Activated CD4-positive, alpha-beta memory T cell treated with anti-CD3 and anti-CD28 coated beads, Interleukin-2, amount 10 ng/mL, durations not matched to agents 7 days and 5 days (primary cell): ENCODE measurements around the gene STAMBPL1. TPM values are rescaled to one million over a fixed set of nuclear protein-coding genes. Genes with fewer than 3 reads are reported as not detected.

Source experiments
- CTCF ChIA-PET: fragments of 350-600 bp; sonication (Branson Sonifier 250); formaldehyde crosslinking; loops from one replicate; lab custom pipeline; 2021; ENCODE audit warnings: antibody characterized with exemption, inconsistent platforms; lab: Charles Lee
- POLR2A ChIA-PET: fragments of 350-600 bp; sonication (Branson Sonifier 250); formaldehyde crosslinking; loops from one replicate; lab custom pipeline; 2021; ENCODE audit warnings: antibody characterized with exemption; lab: Charles Lee
- DNase-seq: peaks from one replicate; pipeline ENCODE4 v3.0.0-alpha.2; 2020
- H3K27ac Mint-ChIP-seq: one replicate; pipeline ENCODE4 v1.8.0; 2021; ENCODE audit warnings: mild to moderate bottlenecking, mixed read lengths
- H3K27me3 Mint-ChIP-seq: one replicate; pipeline ENCODE4 v1.8.0; 2021; ENCODE audit warnings: mixed read lengths
- H3K36me3 Mint-ChIP-seq: one replicate; pipeline ENCODE4 v1.8.0; 2021; ENCODE audit warnings: low read depth, mixed read lengths
- H3K4me1 Mint-ChIP-seq: one replicate; pipeline ENCODE4 v1.8.0; 2021; ENCODE audit warnings: mixed read lengths
- H3K4me3 Mint-ChIP-seq: one replicate; pipeline ENCODE4 v1.8.0; 2021; ENCODE audit warnings: mild to moderate bottlenecking, mixed read lengths
- H3K9me3 Mint-ChIP-seq: one replicate; pipeline ENCODE4 v1.8.0; 2021; ENCODE audit warnings: mixed read lengths
- total RNA-seq, 2 experiments: library from RNA; stranded (reverse); gene quantifications; one replicate each; pipeline ENCODE4 v1.2.3, GENCODE V29; 2021

The STAMBPL1 gene
- total RNA-seq, 2 experiments from 2014 or later = 43.2 to 48.5 TPM

DNA sequence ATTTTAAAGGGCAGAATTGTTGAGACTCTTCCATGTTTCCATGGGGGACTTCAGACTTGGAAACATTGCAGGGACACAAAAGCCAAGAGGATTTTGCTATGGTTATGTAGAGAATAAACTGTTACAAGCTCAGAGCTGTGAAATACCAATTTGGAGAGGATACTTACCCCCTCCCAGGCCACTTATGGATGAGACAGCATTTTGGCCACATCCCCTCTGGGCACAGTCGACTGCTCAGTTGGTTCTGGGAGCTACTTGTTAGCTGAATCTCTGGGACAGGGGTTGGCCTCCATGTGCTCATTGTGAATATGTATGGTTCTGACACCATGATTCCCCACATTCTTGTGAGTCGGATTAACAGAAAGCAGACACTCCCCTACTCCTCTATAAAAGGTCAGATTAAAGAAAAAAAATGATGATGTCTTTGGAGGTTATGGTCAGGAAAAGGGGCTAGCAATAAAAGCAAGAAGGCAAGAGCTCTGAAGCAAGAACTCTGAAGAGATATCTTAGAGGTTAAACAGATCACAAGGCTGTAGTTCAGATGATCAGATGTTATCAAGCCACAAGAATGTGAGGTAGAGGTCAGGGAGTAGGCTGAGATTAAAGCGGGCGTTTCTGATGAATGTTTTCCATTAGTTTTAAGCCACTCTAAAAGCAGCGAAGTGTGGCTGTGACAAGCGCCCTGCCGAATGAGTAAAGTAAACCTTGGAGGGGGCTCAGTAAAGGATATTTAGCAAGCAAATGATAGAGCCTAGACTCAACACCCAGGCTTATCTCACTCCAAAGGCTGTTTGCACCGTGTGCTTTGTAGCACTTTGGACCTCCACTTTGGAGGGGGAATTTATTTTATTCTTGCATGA lies 17.2 kb downstream of the STAMBPL1 start:
- Mint-ChIP-seq H3K4me1 (peaks cover 62% of the 10 kb centered on the region), H3K36me3 (peaks cover 52% of the 10 kb centered on the region), H3K27me3 (no peaks in the 10 kb centered on the region), H3K9me3 (no peaks in the 10 kb centered on the region), H3K27ac (peak overlapping the region; percentile 1), H3K4me3 (no peak overlapping the region)
- ChIA-PET CTCF (interaction anchor here (6.2 kb wide), 1 partner anchor 62 kb away, joined by 40 read pairs; no protein-coding TSS in a partner anchor), POLR2A (no interaction called here)
- DNase-seq = no peak

GRCh38 chr10:88898727-88899126 lies 18.7 kb downstream of the STAMBPL1 start:
- ChIA-PET CTCF (interaction anchor here (1.2 to 6.2 kb wide), 3 partner anchors 13 to 63 kb away, joined by 3 to 40 read pairs (median 32); no protein-coding TSS in a partner anchor), POLR2A (interaction anchor here (0.5 to 4.1 kb wide), 3 partner anchors 15 to 94 kb away, joined by 3 to 27 read pairs (median 4); partner anchors contain the start of gene STAMBPL1)
- DNase-seq = no peak
- Mint-ChIP-seq H3K9me3 (no peaks in the 10 kb centered on the region), H3K27ac (no peak overlapping the region), H3K4me1 (peaks cover 60% of the 10 kb centered on the region), H3K4me3 (no peak overlapping the region), H3K36me3 (peaks cover 61% of the 10 kb centered on the region), H3K27me3 (no peaks in the 10 kb centered on the region)

DNA sequence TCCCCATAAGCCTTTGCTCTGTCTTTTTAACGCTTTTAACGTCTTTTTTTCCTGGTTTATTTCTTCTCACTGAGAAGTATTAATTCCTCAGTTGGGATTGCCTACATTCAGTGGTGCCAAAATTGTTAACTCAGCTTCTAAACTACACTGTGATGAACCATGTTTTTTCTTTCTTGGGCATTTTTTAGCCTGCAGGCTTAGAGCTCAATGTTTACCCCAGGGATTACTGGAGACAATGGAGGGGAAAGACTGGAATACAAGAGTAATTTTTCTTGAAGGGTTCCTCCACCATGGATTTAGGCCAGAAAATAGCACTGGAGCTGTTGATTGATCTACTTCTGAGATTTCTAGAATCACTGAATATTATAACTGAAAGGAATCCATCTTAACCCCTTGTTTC lies 19.8 kb downstream of the STAMBPL1 start:
- Mint-ChIP-seq H3K27me3 (no peaks in the 10 kb centered on the region), H3K36me3 (peaks cover 62% of the 10 kb centered on the region), H3K9me3 (no peaks in the 10 kb centered on the region), H3K4me3 (no peak overlapping the region), H3K27ac (no peak overlapping the region), H3K4me1 (peaks cover 60% of the 10 kb centered on the region)
- CTCF ChIA-PET = interaction anchor here (1.2 to 6.2 kb wide), 3 partner anchors 15 to 64 kb away, joined by 3 to 40 read pairs (median 32); no protein-coding TSS in a partner anchor
- POLR2A ChIA-PET = interaction anchor here (0.7 to 4.1 kb wide), 4 partner anchors 20 to 90 kb away, joined by 3 to 27 read pairs (median 6); partner anchors contain the start of genes FAS and STAMBPL1
- no peak for DNase-seq

DNA sequence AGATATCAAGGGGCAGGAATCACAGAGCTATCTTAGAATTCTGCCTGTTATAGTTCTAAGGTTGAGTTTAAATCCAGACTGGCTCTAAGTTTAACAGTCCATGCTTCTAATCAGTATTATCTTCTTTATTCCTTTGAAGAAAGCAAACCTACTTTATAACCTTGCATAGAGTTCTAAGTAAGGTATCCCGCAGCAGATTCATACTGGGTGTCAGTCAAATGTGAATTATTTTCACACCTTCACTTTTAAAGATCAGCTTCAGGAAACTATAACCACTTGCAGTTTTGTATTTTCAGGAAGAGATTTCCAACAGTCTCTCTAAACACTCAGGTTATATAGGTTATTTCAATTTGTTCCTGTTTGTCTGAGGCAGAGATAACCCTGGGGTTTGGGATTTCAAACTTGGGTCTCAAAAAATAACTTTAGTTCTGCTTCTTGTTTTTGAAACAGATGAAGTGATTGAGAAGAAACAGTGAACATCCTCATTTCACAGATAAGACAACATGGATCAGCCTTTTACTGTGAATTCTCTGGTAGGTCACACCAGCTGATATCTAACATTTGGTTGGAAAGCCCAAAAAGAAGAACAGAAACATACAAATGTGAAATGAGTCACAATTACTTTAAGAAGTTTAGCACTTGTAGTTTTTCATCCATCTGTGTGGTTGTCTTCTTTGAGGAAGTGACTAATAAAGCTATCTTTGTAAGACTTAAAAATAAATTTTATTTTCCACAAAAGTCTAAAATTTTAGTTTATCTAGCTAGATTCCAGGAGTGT lies 21.4 kb downstream of the STAMBPL1 start:
- CTCF ChIA-PET = interaction anchor here (0.8 to 6.2 kb wide), 6 partner anchors 9 to 173 kb away, joined by 3 to 40 read pairs (median 4); no protein-coding TSS in a partner anchor
- DNase-seq = no peak
- H3K27me3 Mint-ChIP-seq = no peaks in the 10 kb centered on the region
- POLR2A ChIA-PET = interaction anchor here (1.2 to 4.1 kb wide), 5 partner anchors 21 to 90 kb away, joined by 4 to 27 read pairs (median 6); partner anchors contain the start of gene STAMBPL1
- peaks cover 48% of the 10 kb centered on the region for H3K4me1 Mint-ChIP-seq
- H3K36me3 Mint-ChIP-seq = peaks cover 64% of the 10 kb centered on the region
- peak overlapping the region; percentile 36 for H3K27ac Mint-ChIP-seq
- H3K4me3 Mint-ChIP-seq = no peak overlapping the region
- H3K9me3 Mint-ChIP-seq = no peaks in the 10 kb centered on the region

DNA sequence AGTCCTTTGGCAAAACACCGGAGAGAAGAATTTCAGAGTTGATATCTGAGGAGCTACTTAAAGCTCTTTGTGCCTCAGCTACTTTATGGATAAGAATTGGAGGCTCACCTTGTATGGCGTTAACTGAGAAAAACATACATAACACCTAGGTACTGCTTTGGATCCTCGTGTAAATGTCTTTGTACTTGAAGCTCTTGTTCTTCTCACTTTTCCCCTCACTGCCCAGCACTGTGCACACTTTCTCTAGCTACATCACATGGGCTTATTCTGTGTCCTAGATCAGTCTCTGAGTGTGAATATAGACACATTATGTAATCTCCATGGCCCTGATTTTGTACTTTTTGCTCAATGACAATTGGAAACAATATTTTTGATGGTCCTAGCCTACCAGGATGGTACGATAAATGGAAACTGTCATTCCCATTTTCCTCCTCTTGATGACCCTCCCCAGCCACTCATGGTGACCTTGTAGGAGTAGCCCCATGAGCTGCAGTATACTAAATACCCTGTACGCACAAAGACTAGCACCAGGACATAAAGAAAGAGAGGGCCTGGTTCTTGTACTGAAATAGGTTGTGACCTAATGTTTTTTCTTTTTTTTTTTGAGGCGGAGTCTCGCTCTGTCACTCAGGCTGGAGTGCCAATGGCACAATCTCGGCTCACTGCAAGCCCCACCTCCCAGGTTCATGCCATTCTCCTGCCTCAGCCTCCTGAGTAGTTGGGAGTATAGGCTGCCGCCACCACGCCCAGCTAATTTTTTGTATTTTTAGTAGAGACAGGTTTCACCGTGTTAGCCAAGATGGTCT lies 22.1 kb downstream of the STAMBPL1 start:
- no peak for DNase-seq
- POLR2A ChIA-PET = interaction anchor here (1.2 to 4.1 kb wide), 3 partner anchors 22 to 89 kb away, joined by 4 to 27 read pairs (median 6); partner anchors contain the start of gene STAMBPL1
- CTCF ChIA-PET = interaction anchor here (0.6 to 6.2 kb wide), 6 partner anchors 10 to 66 kb away, joined by 3 to 40 read pairs (median 4); no protein-coding TSS in a partner anchor
- peak overlapping the region; percentile 0 for H3K27ac Mint-ChIP-seq
- H3K4me1 Mint-ChIP-seq = peaks cover 40% of the 10 kb centered on the region
- no peaks in the 10 kb centered on the region for H3K9me3 Mint-ChIP-seq
- H3K36me3 Mint-ChIP-seq = peaks cover 65% of the 10 kb centered on the region
- no peak overlapping the region for H3K4me3 Mint-ChIP-seq
- H3K27me3 Mint-ChIP-seq = no peaks in the 10 kb centered on the region

- DNase-seq = no peak
- no peak overlapping the region for H3K4me3 Mint-ChIP-seq
- no peak overlapping the region for H3K27ac Mint-ChIP-seq
- H3K36me3 Mint-ChIP-seq = peaks cover 74% of the 10 kb centered on the region
- no peaks in the 10 kb centered on the region for H3K27me3 Mint-ChIP-seq
- ChIA-PET POLR2A (no interaction called here), CTCF (interaction anchor here (2.0 kb wide), 1 partner anchor 68 kb away, joined by 4 read pairs; no protein-coding TSS in a partner anchor)
- peaks cover 30% of the 10 kb centered on the region for H3K4me1 Mint-ChIP-seq
- no peaks in the 10 kb centered on the region for H3K9me3 Mint-ChIP-seq
Measured at GRCh38 chr10:88903715-88904114, 23.7 kb downstream of the STAMBPL1 start.

GRCh38 chr10:88906921-88907320 lies 26.9 kb downstream of the STAMBPL1 start:
- POLR2A ChIA-PET = no interaction called here
- Mint-ChIP-seq H3K27me3 (no peaks in the 10 kb centered on the region), H3K36me3 (peaks cover 75% of the 10 kb centered on the region), H3K4me3 (no peak overlapping the region), H3K4me1 (peaks cover 5% of the 10 kb centered on the region), H3K9me3 (no peaks in the 10 kb centered on the region), H3K27ac (no peak overlapping the region)
- no peak for DNase-seq
- CTCF ChIA-PET = no interaction called here

DNA sequence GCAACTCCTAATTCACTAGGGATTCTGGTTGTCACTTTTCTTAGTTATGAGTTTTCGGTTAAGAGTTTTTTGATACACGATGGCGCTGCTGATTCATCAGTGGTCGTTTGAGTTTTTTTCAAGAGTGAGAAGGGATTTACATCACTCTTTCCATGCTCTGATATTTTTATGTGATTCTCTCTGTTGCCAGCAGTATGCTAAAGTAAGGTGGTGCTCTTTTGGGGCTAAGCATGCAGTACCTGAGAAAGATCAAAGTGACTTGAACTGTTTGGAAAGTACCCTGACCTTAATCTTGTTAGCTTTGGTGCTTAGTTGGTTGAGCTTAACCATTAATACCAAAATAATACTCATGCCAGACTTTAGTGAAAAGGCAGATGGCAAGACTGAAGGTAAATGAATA lies 28.1 kb downstream of the STAMBPL1 start:
- DNase-seq = no peak
- CTCF ChIA-PET = interaction anchor here (1.1 to 1.4 kb wide), 3 partner anchors 13 to 23 kb away, joined by 3 read pairs; no protein-coding TSS in a partner anchor
- H3K27me3 Mint-ChIP-seq = no peaks in the 10 kb centered on the region
- peaks cover 76% of the 10 kb centered on the region for H3K36me3 Mint-ChIP-seq
- no peak overlapping the region for H3K27ac Mint-ChIP-seq
- no peak overlapping the region for H3K4me3 Mint-ChIP-seq
- POLR2A ChIA-PET = no interaction called here
- H3K4me1 Mint-ChIP-seq = peaks cover under 1% of the 10 kb centered on the region
- no peaks in the 10 kb centered on the region for H3K9me3 Mint-ChIP-seq

GRCh38 chr10:88911116-88911515 lies 31.1 kb downstream of the STAMBPL1 start:
- DNase-seq = no peak
- Mint-ChIP-seq H3K4me1 (no peaks in the 10 kb centered on the region), H3K27me3 (no peaks in the 10 kb centered on the region), H3K36me3 (peaks cover 72% of the 10 kb centered on the region), H3K4me3 (no peak overlapping the region), H3K9me3 (no peaks in the 10 kb centered on the region), H3K27ac (no peak overlapping the region)
- CTCF ChIA-PET = interaction anchor here (1.1 to 2.2 kb wide), 2 partner anchors 31 to 75 kb away, joined by 3 to 9 read pairs; partner anchors contain the start of gene STAMBPL1
- POLR2A ChIA-PET = interaction anchor here (1.5 kb wide), 1 partner anchor 76 kb away, joined by 4 read pairs; no protein-coding TSS in a partner anchor

DNA sequence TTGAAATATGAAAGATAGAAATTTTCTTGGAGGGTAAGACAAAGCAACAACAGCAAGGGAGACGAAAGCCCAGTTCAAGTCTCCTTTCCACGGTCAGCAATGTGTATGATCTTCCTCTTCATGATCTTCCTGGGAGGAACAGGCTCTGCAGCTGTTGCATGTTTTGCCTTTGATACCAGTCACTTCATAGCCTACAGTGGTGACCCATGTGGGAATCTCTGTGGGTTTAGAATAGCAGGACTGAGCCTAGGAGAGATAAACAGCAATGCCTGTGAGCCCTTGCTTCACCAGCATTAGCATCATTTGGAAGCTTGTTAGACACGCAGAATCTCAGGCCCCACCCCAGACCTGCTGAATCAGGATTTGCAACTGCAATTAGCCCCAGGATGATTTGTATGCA lies 31.8 kb downstream of the STAMBPL1 start:
- no peak overlapping the region for H3K27ac Mint-ChIP-seq
- ChIA-PET CTCF (interaction anchor here (1.1 to 2.2 kb wide), 3 partner anchors 21 to 76 kb away, joined by 3 to 9 read pairs (median 5); partner anchors contain the start of gene STAMBPL1), POLR2A (interaction anchor here (0.8 kb wide), 1 partner anchor 31 kb away, joined by 3 read pairs; no protein-coding TSS in a partner anchor)
- DNase-seq = no peak
- H3K36me3 Mint-ChIP-seq = peaks cover 74% of the 10 kb centered on the region
- H3K4me3 Mint-ChIP-seq = no peak overlapping the region
- no peaks in the 10 kb centered on the region for H3K27me3 Mint-ChIP-seq
- no peaks in the 10 kb centered on the region for H3K4me1 Mint-ChIP-seq
- no peaks in the 10 kb centered on the region for H3K9me3 Mint-ChIP-seq

DNA sequence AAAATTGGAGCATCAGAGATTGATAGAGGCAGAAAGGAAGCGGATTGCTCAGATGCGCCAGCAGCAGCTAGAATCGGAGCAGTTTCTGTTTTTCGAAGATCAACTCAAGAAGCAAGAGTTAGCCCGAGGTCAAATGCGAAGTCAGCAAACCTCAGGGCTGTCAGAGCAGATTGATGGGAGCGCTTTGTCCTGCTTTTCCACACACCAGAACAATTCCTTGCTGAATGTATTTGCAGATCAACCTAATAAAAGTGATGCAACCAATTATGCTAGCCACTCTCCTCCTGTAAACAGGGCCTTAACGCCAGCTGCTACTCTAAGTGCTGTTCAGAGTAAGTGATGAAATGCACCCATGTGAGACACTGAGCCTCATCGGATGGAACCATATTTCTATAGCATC lies 33.1 kb downstream of the STAMBPL1 start:
- no peak overlapping the region for H3K27ac Mint-ChIP-seq
- H3K36me3 Mint-ChIP-seq = peaks cover 76% of the 10 kb centered on the region
- no peaks in the 10 kb centered on the region for H3K27me3 Mint-ChIP-seq
- DNase-seq = no peak
- no peaks in the 10 kb centered on the region for H3K4me1 Mint-ChIP-seq
- POLR2A ChIA-PET = no interaction called here
- H3K4me3 Mint-ChIP-seq = no peak overlapping the region
- no peaks in the 10 kb centered on the region for H3K9me3 Mint-ChIP-seq
- CTCF ChIA-PET = no interaction called here
